Endothelial cell of umbilical vein (primary cell): Measurements from ENCODE around the gene BDH1. TPM values are rescaled to one million over a fixed set of nuclear protein-coding genes. Genes with fewer than 3 reads are reported as not detected.

Experiments
- BruUV-seq: library from RNA; stranded (reverse); fragments of 400-500 nt; replicated peaks from 2 replicates; lab custom pipeline; 2021; lab: Mats Ljungman, UMichigan
- CTCF ChIA-PET: fragments of 300-600, 350-600 bp; sonication (Branson Sonifier 250); formaldehyde crosslinking; loops from one replicate; lab custom pipeline; 2021; ENCODE audit warnings: antibody characterized with exemption, inconsistent platforms; lab: Charles Lee
- POLR2A ChIA-PET: fragments of 300-600, 350-600 bp; sonication (Branson Sonifier 250); formaldehyde crosslinking; loops from one replicate; lab custom pipeline; 2021; ENCODE audit warnings: antibody characterized with exemption, inconsistent platforms; lab: Charles Lee
- DNase-seq: peaks from one replicate; pipeline ENCODE4 v3.0.0-alpha.2; 2011; ENCODE audit warnings: low read depth, low spot score
- FAIRE-seq: peaks from 2 replicates; lab custom pipeline; 2011; peaks lifted over from hg19 to GRCh38; lab: Jason Lieb, UNC
- H2AFZ ChIP-seq: 2 replicates; pipeline ENCODE4 v1.6.0; 2012; ENCODE audit warnings: low read depth, low read length, control low read depth, inconsistent platforms
- H3K27ac ChIP-seq: 2 replicates; pipeline ENCODE4 v1.5.1; 2011; ENCODE audit warnings: low read depth, mild to moderate bottlenecking, control low read depth, low read length, moderate library complexity; ENCODE audit not compliant: insufficient read depth
- H3K27me3 ChIP-seq, 2 experiments: 2 replicates each; pipeline versions ENCODE4 v1.6.0 to v1.6.1; 2011; ENCODE audit warnings: low read length in 2 of 2, mixed read lengths in 1 of 2; ENCODE audit not compliant: control insufficient read depth in 2 of 2, insufficient read depth in 2 of 2
- H3K36me3 ChIP-seq, 2 experiments: 2 replicates in 1 of 2; 3 replicates in 1 of 2; pipeline ENCODE4 v1.5.1; 2011; ENCODE audit warnings: low read length in 2 of 2, mild to moderate bottlenecking in 1 of 2, moderate library complexity in 1 of 2; ENCODE audit not compliant: control insufficient read depth in 2 of 2, insufficient read depth in 2 of 2; ENCODE audit errors: extremely low read depth in 1 of 2
- H3K4me1 ChIP-seq: 3 replicates; pipeline ENCODE4 v1.5.1; 2011; ENCODE audit warnings: mild to moderate bottlenecking, low read length; ENCODE audit not compliant: control insufficient read depth, insufficient read depth; ENCODE audit errors: extremely low read depth
- H3K4me2 ChIP-seq: 2 replicates; pipeline ENCODE4 v1.6.1; 2011; ENCODE audit warnings: low read length, control low read depth, mixed read lengths; ENCODE audit not compliant: insufficient read depth
- H3K4me3 ChIP-seq, 3 experiments: fragments of 200-600 bp in 1 of 3; sonication (generic), shearing (Covaris generic) in 1 of 3; replicated peaks in 1 of 3; 2 replicates each; pipeline ENCODE4 v1.5.1; 2011 to 2016; ENCODE audit warnings: control low read depth in 3 of 3, low read length in 3 of 3, mild to moderate bottlenecking in 2 of 3, inconsistent platforms in 1 of 3, low read depth in 1 of 3, moderate library complexity in 1 of 3; ENCODE audit not compliant: insufficient read depth in 1 of 3
- H3K79me2 ChIP-seq: 2 replicates; pipeline ENCODE4 v1.6.0; 2012; ENCODE audit warnings: low read length, inconsistent platforms; ENCODE audit not compliant: control insufficient read depth, insufficient read depth
- H3K9ac ChIP-seq: replicated peaks from 2 replicates; pipeline ENCODE3; 2011; ENCODE audit warnings: low read length, control low read depth; ENCODE audit not compliant: insufficient read depth; ENCODE audit errors: extremely low read depth
- H3K9me1 ChIP-seq: replicated peaks from 3 replicates; pipeline ENCODE4 v1.6.0; 2011; ENCODE audit warnings: mild to moderate bottlenecking, low read length; ENCODE audit not compliant: control insufficient read depth, insufficient read depth; ENCODE audit errors: extremely low read depth
- H3K9me3 ChIP-seq: replicated peaks from 2 replicates; pipeline ENCODE4 v1.5.1; 2012; ENCODE audit warnings: low read length, inconsistent platforms; ENCODE audit not compliant: control insufficient read depth, insufficient read depth
- H4K20me1 ChIP-seq: replicated peaks from 2 replicates; pipeline ENCODE3; 2011; ENCODE audit warnings: mild to moderate bottlenecking, low read length; ENCODE audit not compliant: control insufficient read depth, insufficient read depth; ENCODE audit errors: extremely low read depth
- EZH2 ChIP-seq: IDR thresholded peaks from 2 replicates; pipeline ENCODE4 v1.6.1; 2012; ENCODE audit warnings: borderline replicate concordance, low read depth, mild to moderate bottlenecking, moderate library complexity, low read length, inconsistent platforms; ENCODE audit not compliant: severe bottlenecking
- FOS ChIP-seq: IDR thresholded peaks from 2 replicates; pipeline ENCODE4 v1.6.1; 2011; ENCODE audit warnings: mild to moderate bottlenecking, low read length, moderate library complexity, borderline replicate concordance; ENCODE audit not compliant: insufficient read depth
- GATA2 ChIP-seq: IDR thresholded peaks from 2 replicates; pipeline ENCODE4 v1.7.0; 2011; ENCODE audit warnings: low read depth, mild to moderate bottlenecking, moderate library complexity, mixed read lengths, low read length; ENCODE audit not compliant: insufficient read length, insufficient read depth
- JUN ChIP-seq: IDR thresholded peaks from 2 replicates; pipeline ENCODE4 v1.6.1; 2011; ENCODE audit warnings: borderline replicate concordance, low read depth; ENCODE audit not compliant: insufficient read length, insufficient read depth
- MYC ChIP-seq: IDR thresholded peaks from one replicate; pipeline ENCODE4 v1.6.1; 2011; ENCODE audit warnings: mild to moderate bottlenecking, low read depth, low read length
- POLR2A ChIP-seq: IDR thresholded peaks from 2 replicates; pipeline ENCODE4 v1.6.1; 2012; ENCODE audit warnings: low read depth, mild to moderate bottlenecking, control low read depth, low read length
- POLR2AphosphoS5 ChIP-seq: IDR thresholded peaks from 2 replicates; pipeline ENCODE4 v1.6.1; 2012; ENCODE audit warnings: low read depth, mild to moderate bottlenecking, control low read depth, low read length, moderate library complexity; ENCODE audit not compliant: insufficient read depth
- dilution Hi-C: fragments of 300-500 bp; cut with MboI; formaldehyde crosslinking; loops from one replicate; pipeline ENCODE4 v1.15.0; 2019; ENCODE audit warnings: low sequenced_read_pairs; ENCODE audit not compliant: extremely low pct_ligation_motif_present
- intact Hi-C: fragments of 100-400 bp; cut with micrococcal nuclease; formaldehyde crosslinking; loops from one replicate; pipeline ENCODE4 v1.10.0; 2022
- polyA plus RNA-seq, 4 experiments: library from polyadenylated mRNA; depleted of rRNA in 3 of 4; stranded (reverse) in 3 of 4; unstranded in 1 of 4; fragments of >200 nt; gene quantifications; 2 replicates each; pipeline versions ENCODE4 v1.2.1 to v1.2.3, GENCODE V29; 2011 to 2012; ENCODE audit warnings: missing spikeins in 1 of 4
- total RNA-seq: library from RNA; stranded (reverse); gene quantifications from 2 replicates; pipeline ENCODE4 v1.2.3, GENCODE V29; 2021
- TF ChIP-seq, protein P1 (sequence below), 2 donors: IDR thresholded peaks; 1 replicate in 1 of 2; 2 replicates in 1 of 2; pipeline ENCODE4 v1.5.1; 2011; ENCODE audit warnings: low read length in 2 of 2, mild to moderate bottlenecking in 2 of 2, moderate library complexity in 2 of 2, control low read depth in 1 of 2, inconsistent platforms in 1 of 2, low read depth in 1 of 2; ENCODE audit not compliant: insufficient read depth in 1 of 2; ENCODE audit errors: extremely low read depth in 1 of 2
- TF ChIP-seq, protein P2 (sequence below): IDR thresholded peaks from 2 replicates; pipeline ENCODE4 v1.6.1; 2011; ENCODE audit not compliant: insufficient read depth, insufficient read length

BDH1 gene
- total and polyA plus RNA-seq, 2 donors (not counting 3 experiments of a cell fraction or from before 2014, with no cell fraction given) = 6.9 to 12.2 TPM

DNA sequence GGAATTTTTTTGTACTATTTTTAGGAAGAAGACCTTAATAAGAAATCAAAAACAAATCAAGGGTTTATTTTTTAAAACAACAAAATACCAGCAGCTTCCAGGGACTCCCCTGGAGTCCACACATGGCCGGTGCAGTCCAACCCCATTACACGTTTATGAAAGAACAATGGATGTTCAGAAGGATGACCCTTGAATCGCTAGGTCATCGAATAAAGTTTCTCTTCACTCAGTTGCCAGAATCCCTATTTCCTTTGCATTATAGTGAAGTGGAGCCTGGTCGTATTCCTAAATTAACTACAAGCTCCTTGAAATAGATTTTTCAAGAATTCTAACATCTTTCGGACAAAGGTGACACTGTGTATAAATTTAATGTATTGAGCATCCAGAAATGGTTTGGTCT, 95.1 kb downstream of the BDH1 start:
- Histone ChIP-seq H3K4me1 (peaks cover 26% of the 10 kb centered on the region), H3K27ac (no peak overlapping the region), H3K79me2 (no peaks in the 10 kb centered on the region), H3K9me3 (no peaks in the 10 kb centered on the region), H2AFZ (no peak overlapping the region), H3K36me3 (no peaks in the 10 kb centered on the region), H3K4me2 (no peak overlapping the region), H3K27me3 (no peaks in the 10 kb centered on the region), H3K9me1 (no peaks in the 10 kb centered on the region), H3K9ac (no peak overlapping the region), H3K4me3 (no peak overlapping the region), H4K20me1 (no peaks in the 10 kb centered on the region)
- intact Hi-C loops = no loop called here
- POLR2A ChIA-PET = no interaction called here
- CTCF ChIA-PET = no interaction called here
- no peak for FAIRE-seq
- DNase-seq = no peak
- dilution Hi-C loops = no loop called here
- no peak for TF ChIP-seq MYC
- TF ChIP-seq POLR2A = no peak
- BruUV-seq = no TSS peak

DNA sequence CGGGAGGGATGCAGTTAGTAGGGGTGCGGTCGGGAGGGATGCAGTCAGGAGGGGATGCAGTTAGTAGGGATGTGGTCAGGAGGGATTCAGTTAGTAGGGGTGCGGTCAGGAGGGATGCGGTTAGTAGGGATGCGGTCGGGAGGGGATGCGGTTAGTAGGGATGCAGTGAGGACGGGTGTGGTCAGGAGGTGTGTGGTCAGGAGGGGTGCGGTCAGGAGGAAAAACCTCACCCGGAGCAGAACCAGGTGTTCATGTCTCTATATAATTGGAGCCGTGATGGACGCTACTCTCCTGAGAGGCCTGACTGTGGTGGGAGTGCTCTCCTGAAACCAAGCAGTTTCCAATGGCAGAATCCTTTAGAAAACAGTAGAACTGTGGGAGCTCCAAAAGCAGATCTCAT, 95.8 kb downstream of the BDH1 start:
- H3K9me1 ChIP-seq = no peaks in the 10 kb centered on the region
- no peaks in the 10 kb centered on the region for H3K36me3 ChIP-seq
- DNase-seq = no peak
- FAIRE-seq = no peak
- H3K4me1 ChIP-seq = peaks cover 21% of the 10 kb centered on the region
- no peak overlapping the region for H3K27ac ChIP-seq
- no peak for TF ChIP-seq JUN
- TF ChIP-seq EZH2 = no peak
- TF ChIP-seq, protein P1, sequence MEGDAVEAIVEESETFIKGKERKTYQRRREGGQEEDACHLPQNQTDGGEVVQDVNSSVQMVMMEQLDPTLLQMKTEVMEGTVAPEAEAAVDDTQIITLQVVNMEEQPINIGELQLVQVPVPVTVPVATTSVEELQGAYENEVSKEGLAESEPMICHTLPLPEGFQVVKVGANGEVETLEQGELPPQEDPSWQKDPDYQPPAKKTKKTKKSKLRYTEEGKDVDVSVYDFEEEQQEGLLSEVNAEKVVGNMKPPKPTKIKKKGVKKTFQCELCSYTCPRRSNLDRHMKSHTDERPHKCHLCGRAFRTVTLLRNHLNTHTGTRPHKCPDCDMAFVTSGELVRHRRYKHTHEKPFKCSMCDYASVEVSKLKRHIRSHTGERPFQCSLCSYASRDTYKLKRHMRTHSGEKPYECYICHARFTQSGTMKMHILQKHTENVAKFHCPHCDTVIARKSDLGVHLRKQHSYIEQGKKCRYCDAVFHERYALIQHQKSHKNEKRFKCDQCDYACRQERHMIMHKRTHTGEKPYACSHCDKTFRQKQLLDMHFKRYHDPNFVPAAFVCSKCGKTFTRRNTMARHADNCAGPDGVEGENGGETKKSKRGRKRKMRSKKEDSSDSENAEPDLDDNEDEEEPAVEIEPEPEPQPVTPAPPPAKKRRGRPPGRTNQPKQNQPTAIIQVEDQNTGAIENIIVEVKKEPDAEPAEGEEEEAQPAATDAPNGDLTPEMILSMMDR (IDR thresholded peaks at IDR 0.05; ENCODE audit: extremely low read depth in 1 of 2, insufficient read depth in 1 of 2, low read depth in 1 of 2, low read length in 2 of 2) = no peak
- no peak for TF ChIP-seq POLR2AphosphoS5
- TF ChIP-seq POLR2A = no peak
- TF ChIP-seq, protein P2, sequence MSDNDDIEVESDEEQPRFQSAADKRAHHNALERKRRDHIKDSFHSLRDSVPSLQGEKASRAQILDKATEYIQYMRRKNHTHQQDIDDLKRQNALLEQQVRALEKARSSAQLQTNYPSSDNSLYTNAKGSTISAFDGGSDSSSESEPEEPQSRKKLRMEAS = no peak
- TF ChIP-seq GATA2 = no peak
- no peak for TF ChIP-seq MYC
- TF ChIP-seq FOS = no peak
- BruUV-seq = no TSS peak
- H3K4me3 ChIP-seq = no peak overlapping the region
- no peaks in the 10 kb centered on the region for H4K20me1 ChIP-seq
- H3K9ac ChIP-seq = no peak overlapping the region
- CTCF ChIA-PET = no interaction called here
- H3K9me3 ChIP-seq = no peaks in the 10 kb centered on the region
- no peaks in the 10 kb centered on the region for H3K27me3 ChIP-seq
- dilution Hi-C loops = no loop called here
- H3K79me2 ChIP-seq = no peaks in the 10 kb centered on the region
- intact Hi-C loops = no loop called here
- H3K4me2 ChIP-seq = no peak overlapping the region
- POLR2A ChIA-PET = no interaction called here
- no peak overlapping the region for H2AFZ ChIP-seq
